Panc1 (cell line): ENCODE data around the gene SNX15. TPM values are rescaled to one million over a fixed set of nuclear protein-coding genes. Genes with fewer than 3 reads are reported as not detected.

ENCODE experiments used
- ATAC-seq: fragments of 200-7000 bp; cut with Tn5 transposase; 2 replicates; pipeline ENCODE4 v1.9.1; 2020; ENCODE audit warnings: mild to moderate bottlenecking, moderate library complexity
- BruUV-seq: library from RNA; stranded (reverse); fragments of 400-500 nt; replicated peaks from 2 replicates; lab custom pipeline; 2021; lab: Mats Ljungman, UMichigan
- CTCF ChIA-PET: fragments of 300-600 bp; sonication (Branson Sonifier 250); formaldehyde crosslinking; loops from one replicate; lab custom pipeline; 2022; ENCODE audit warnings: antibody characterized with exemption; lab: Charles Lee
- POLR2A ChIA-PET: fragments of 300-600 bp; sonication (Branson Sonifier 250); formaldehyde crosslinking; loops from one replicate; lab custom pipeline; 2022; ENCODE audit warnings: antibody characterized with exemption; lab: Charles Lee
- DNase-seq: peaks from one replicate; pipeline ENCODE4 v3.0.0-alpha.2; 2010; ENCODE audit warnings: low read depth, low spot score
- H3K27ac ChIP-seq: 2 replicates; pipeline ENCODE4 v1.5.1; 2011; ENCODE audit warnings: mild to moderate bottlenecking, low read length, inconsistent platforms
- H3K27me3 ChIP-seq: fragments of 200-500 bp; sonication (Bioruptor generic); 2 replicates; pipeline ENCODE4 v1.6.0; 2014; ENCODE audit warnings: low read length, inconsistent platforms; ENCODE audit not compliant: control insufficient read depth, insufficient read depth
- H3K36me3 ChIP-seq: fragments of 200-500 bp; sonication (Bioruptor generic); 2 replicates; pipeline ENCODE4 v1.5.1; 2014; ENCODE audit warnings: inconsistent platforms, mild to moderate bottlenecking, low read length, moderate library complexity; ENCODE audit not compliant: control insufficient read depth, insufficient read depth
- H3K4me1 ChIP-seq: 2 replicates; pipeline ENCODE4 v1.5.1; 2011; ENCODE audit warnings: inconsistent platforms, mild to moderate bottlenecking, low read length, moderate library complexity; ENCODE audit not compliant: control insufficient read depth, insufficient read depth
- H3K4me3 ChIP-seq, 2 experiments: 2 replicates each; pipeline ENCODE4 v1.5.1; 2011 to 2012; ENCODE audit warnings: low read depth in 2 of 2, low read length in 2 of 2, mild to moderate bottlenecking in 2 of 2, inconsistent platforms in 1 of 2, moderate library complexity in 1 of 2
- H3K9me3 ChIP-seq: fragments of 200-500 bp; sonication (Bioruptor generic); 2 replicates; pipeline ENCODE4 v1.5.1; 2014; ENCODE audit warnings: low read depth, mild to moderate bottlenecking, inconsistent platforms, low read length, moderate library complexity; ENCODE audit not compliant: control insufficient read depth, insufficient read depth
- POLR2AphosphoS5 ChIP-seq: IDR thresholded peaks from 2 replicates; pipeline ENCODE4 v1.6.1; 2012; ENCODE audit warnings: mild to moderate bottlenecking, low read depth, low read length, moderate library complexity
- REST ChIP-seq, 2 experiments: IDR thresholded peaks; 2 replicates each; pipeline ENCODE4 v1.6.1; 2011 to 2012; ENCODE audit warnings: low read depth in 2 of 2, control low read depth in 1 of 2, low read length in 1 of 2, mild to moderate bottlenecking in 1 of 2, moderate library complexity in 1 of 2; ENCODE audit not compliant: insufficient read depth in 1 of 2
- SIN3A ChIP-seq: IDR thresholded peaks from 2 replicates; pipeline ENCODE4 v1.6.1; 2012; ENCODE audit warnings: low read depth, mild to moderate bottlenecking, low read length, moderate library complexity, borderline replicate concordance; ENCODE audit not compliant: insufficient read depth
- TCF7L2 ChIP-seq: IDR thresholded peaks from 2 replicates; pipeline ENCODE4 v1.6.1; 2011; ENCODE audit warnings: mild to moderate bottlenecking, low read depth, low read length, inconsistent platforms
- in situ Hi-C: cut with HindIII; loops from 2 replicates; pipeline ENCODE4 v1.10.0; 2016; ENCODE audit warnings: low sequenced_read_pairs, low pct_unique_long_range_greater_than_20kb
- intact Hi-C: fragments of 100-400 bp; cut with micrococcal nuclease; formaldehyde crosslinking; loops from one replicate; pipeline ENCODE4 v1.10.0; 2022; ENCODE audit not compliant: unreplicated experiment
- total RNA-seq: library from RNA; stranded (reverse); gene quantifications from one replicate; pipeline ENCODE4 v1.2.1, GENCODE V29; 2021; ENCODE audit not compliant: unreplicated experiment
- TF ChIP-seq, protein P1 (sequence below): fragments of 450-650 bp; IDR thresholded peaks from 2 replicates; pipeline ENCODE4 v1.5.1; 2017; ENCODE audit warnings: mild to moderate bottlenecking

Gene SNX15
- total RNA-seq, 1 experiment from 2014 or later: 51.5 TPM

DNA sequence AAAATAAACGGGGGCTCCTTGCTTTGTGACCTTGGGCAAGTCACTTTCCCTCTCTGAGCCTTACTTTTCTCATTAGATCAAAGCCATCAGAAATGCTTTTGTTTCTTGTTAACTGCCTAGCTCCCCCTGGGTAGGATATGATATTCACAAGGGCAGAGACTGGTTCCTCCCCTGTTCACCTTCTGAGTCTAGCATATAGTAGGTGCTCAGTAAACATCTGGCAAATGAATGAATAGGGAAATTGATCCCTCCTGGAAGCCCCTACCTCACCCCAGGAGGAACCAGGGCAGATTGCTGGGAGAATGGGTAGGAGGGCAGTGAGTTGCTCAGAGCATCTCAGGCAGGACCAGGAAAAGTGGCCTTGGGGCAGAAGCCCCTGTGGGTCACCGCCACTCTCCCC is 7.2 kb downstream of the SNX15 start:
- no peak overlapping the region for H3K27ac ChIP-seq
- CTCF ChIA-PET: no interaction called here
- intact Hi-C loops (no loop called here), in situ Hi-C loops (no loop called here)
- no peak overlapping the region for H3K4me3 ChIP-seq
- ATAC-seq: no peak
- no peaks in the 10 kb centered on the region for H3K27me3 ChIP-seq
- H3K36me3 ChIP-seq: no peaks in the 10 kb centered on the region
- BruUV-seq: no TSS peak
- no peaks in the 10 kb centered on the region for H3K9me3 ChIP-seq
- H3K4me1 ChIP-seq: no peaks in the 10 kb centered on the region
- TF ChIP-seq TCF7L2 (no peak), SIN3A (no peak), REST (IDR thresholded peaks at IDR 0.05; ENCODE audit: insufficient read depth in 1 of 2, low read depth in 2 of 2, low read length in 1 of 2) (no peak), POLR2AphosphoS5 (no peak)
- no peak for DNase-seq
- POLR2A ChIA-PET: no interaction called here

- in situ Hi-C loops: no loop called here
- POLR2A ChIA-PET: interaction anchor here (0.6 kb wide), 1 partner anchor 66 kb away, joined by 3 read pairs; no protein-coding TSS in a partner anchor
- intact Hi-C loops: no loop called here
- Histone ChIP-seq H3K4me1 (peaks cover 5% of the 10 kb centered on the region), H3K27ac (no peak overlapping the region), H3K9me3 (no peaks in the 10 kb centered on the region), H3K27me3 (no peaks in the 10 kb centered on the region), H3K4me3 (no peak overlapping the region), H3K36me3 (no peaks in the 10 kb centered on the region)
- no peak for ATAC-seq
- BruUV-seq: no TSS peak
- TF ChIP-seq SIN3A (no peak), REST (IDR thresholded peaks at IDR 0.05; ENCODE audit: insufficient read depth in 1 of 2, low read depth in 2 of 2, low read length in 1 of 2) (no peak), TCF7L2 (no peak), POLR2AphosphoS5 (no peak)
- TF ChIP-seq, protein P1, sequence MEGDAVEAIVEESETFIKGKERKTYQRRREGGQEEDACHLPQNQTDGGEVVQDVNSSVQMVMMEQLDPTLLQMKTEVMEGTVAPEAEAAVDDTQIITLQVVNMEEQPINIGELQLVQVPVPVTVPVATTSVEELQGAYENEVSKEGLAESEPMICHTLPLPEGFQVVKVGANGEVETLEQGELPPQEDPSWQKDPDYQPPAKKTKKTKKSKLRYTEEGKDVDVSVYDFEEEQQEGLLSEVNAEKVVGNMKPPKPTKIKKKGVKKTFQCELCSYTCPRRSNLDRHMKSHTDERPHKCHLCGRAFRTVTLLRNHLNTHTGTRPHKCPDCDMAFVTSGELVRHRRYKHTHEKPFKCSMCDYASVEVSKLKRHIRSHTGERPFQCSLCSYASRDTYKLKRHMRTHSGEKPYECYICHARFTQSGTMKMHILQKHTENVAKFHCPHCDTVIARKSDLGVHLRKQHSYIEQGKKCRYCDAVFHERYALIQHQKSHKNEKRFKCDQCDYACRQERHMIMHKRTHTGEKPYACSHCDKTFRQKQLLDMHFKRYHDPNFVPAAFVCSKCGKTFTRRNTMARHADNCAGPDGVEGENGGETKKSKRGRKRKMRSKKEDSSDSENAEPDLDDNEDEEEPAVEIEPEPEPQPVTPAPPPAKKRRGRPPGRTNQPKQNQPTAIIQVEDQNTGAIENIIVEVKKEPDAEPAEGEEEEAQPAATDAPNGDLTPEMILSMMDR: no peak
- CTCF ChIA-PET: no interaction called here
- DNase-seq: no peak
Observed at GRCh38 chr11:65035579-65035978, 8.3 kb downstream of the SNX15 start.
